Stimulated activated CD4-positive, alpha-beta T cell treated with anti-CD3 and anti-CD28 coated beads, Interleukin-4, amount 100 ng/mL, for 48 hours (primary cell): ENCODE data around the gene FBXL7.

Source experiments
- DNase-seq, 2 donors: peaks; one replicate each; pipeline ENCODE4 v3.0.0-alpha.2; 2020; ENCODE audit warnings: low read depth in 2 of 2

FBXL7 gene

GRCh38 chr5:15762668-15763067 lies 262.7 kb downstream of the FBXL7 start:
- DNase-seq, result no peak

GRCh38 chr5:15763754-15764153 lies 263.8 kb downstream of the FBXL7 start:
- DNase-seq, result no peak

DNA sequence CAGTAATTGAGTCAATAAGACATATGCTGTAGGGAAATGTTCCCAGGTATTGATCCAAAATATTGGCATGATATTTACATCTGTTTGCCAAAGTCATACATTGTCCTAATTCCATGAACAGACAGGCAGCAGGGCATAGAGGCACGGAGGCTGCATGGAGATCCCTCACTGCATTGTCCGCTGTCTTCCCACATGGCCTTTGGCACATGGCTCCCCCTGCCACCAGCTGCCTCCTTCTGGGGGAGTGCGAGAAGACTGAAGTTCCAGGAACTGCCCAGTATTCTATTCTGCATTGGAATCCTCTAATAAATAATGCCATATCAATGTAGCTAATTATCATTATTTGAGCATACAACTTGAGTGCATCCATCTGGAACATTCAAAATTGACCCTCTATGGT lies 269.0 kb downstream of the FBXL7 start:
- DNase-seq, result no peak

GRCh38 chr5:15772131-15772530 lies 272.2 kb downstream of the FBXL7 start:
- DNase-seq, result no peak

DNA sequence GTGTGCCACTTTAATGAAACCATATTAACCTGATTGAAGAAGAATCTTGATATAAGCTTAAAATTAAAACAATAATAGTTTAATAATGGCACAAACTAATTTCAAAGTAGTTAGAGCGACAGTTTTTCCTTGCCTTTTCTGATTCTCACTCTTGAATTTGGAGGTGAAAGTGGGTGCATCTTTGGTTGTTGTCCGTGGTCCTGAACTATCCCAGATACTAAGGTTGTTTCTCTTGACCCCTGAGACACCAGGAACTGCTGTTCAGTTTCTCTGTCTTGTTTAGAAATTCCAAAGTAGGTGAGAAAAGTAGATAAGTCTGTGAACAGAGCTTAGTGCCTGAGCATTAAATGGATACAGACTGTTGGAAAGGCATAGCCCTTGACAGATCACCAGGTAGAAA lies 274.7 kb downstream of the FBXL7 start:
- no peak for DNase-seq

DNA sequence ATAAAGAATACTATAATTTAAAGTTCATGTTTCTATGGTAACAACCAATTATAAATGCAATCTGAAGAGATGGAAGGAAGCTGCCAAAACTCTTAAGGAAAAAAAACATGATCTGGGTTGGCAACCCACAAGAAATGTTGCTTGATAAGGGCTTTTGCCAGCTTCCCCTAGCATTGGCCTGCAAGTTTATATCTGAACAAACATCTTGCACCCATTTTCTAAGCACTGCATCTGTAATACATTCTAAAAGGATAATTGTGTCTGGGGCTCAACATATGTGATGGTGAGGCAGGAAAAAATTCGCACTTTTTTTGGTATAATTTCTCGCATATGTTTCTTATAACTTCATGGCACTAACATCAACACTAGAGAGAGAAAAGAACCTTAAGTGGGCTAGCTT lies 276.4 kb downstream of the FBXL7 start:
- no peak for DNase-seq

GRCh38 chr5:15783734-15784133 lies 283.8 kb downstream of the FBXL7 start:
- DNase-seq, result no peak

DNA sequence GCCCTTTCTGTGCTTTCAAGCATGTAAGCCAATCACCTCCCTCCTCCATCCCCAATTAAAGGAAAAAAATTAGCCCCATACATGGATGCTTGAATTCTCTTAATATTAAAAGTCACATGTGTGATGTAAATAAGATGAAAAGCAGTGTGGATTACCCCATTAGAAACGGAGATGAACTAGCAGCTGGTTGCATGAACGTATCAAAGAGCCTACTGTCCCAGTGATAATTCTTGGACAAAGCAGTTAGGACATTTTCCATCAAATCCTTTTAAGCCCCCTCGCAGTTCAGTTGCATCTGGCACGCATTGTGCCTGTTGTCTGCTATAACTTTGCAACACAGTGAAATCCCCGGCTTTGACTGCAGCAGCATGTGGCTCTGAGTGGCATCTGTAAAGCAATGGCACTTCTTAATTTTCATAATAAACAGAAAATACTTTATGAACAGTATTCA lies 285.6 kb downstream of the FBXL7 start:
- DNase-seq, result no peak

GRCh38 chr5:15786326-15786725 lies 286.3 kb downstream of the FBXL7 start:
- DNase-seq, result no peak

- no peak for DNase-seq
Observed at GRCh38 chr5:15786884-15787283, 286.9 kb downstream of the FBXL7 start.

- no peak for DNase-seq
Observed at GRCh38 chr5:15787681-15788080, 287.7 kb downstream of the FBXL7 start.

DNA sequence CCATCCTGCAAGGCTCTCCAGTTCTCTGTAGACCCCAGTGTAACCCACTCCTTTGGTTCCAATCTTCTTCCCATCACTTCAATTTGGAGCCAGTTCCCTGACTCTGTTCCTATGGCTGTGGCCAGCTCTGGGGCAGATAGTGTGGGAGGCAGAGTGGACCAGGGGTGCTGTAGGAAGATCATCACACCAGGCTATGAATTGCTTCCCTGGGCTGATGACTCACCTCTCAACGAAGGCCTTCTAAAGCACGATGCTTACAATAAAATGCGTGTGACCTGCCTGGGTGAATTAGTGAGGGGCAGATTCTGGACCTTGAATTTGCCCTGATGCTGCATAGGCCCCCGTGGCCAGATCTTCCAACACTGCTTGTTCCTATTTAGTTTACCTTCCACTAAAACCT lies 289.7 kb downstream of the FBXL7 start:
- DNase-seq, result no peak

DNA sequence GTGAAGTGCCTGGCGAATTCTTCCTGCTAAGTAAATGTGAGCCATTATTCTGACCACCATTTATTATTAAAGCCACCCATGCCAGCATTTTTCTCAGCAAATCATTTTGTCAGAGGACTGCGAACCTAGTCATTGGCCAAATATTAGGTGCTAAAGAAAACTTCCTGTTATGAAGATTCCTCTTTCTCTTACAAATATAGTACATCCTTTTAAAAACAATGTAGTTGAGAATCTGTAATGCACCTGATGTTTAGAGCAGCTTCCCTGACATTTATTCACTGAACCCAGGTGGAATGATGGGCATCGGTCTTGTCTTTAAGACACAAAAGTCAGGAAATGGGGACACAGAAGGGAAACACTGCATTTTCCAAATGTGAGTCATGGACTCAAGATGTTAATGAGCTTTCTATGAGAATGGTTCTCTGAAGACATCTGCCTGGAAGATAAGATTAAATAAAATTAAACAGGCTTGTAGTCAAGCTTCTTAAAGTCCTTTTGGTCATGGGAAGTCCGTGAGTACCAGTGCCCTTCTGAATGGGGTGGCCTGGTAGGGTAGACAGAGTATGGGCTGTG lies 290.6 kb downstream of the FBXL7 start:
- no peak for DNase-seq

- DNase-seq, result no peak
Observed at GRCh38 chr5:15791274-15791673, 291.3 kb downstream of the FBXL7 start.

DNA sequence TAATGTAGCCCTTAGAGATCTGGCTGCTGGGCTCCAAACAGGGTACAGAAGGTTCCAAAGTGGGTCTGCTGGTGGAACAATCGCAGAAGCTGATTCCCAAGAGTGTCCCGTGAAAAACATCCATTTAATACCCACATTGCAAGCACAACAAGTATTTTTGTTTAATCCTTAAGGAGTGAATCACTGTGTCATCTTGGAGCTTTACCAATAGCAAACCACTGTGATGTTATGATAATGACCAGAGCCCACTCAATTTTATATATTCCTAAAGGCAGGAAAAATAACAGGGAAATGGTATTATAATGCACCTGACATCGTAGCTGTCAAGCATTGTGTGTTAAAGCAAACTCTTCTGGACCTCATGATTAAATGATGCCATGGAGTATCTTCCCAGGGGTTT lies 291.9 kb downstream of the FBXL7 start:
- DNase-seq, result no peak

DNA sequence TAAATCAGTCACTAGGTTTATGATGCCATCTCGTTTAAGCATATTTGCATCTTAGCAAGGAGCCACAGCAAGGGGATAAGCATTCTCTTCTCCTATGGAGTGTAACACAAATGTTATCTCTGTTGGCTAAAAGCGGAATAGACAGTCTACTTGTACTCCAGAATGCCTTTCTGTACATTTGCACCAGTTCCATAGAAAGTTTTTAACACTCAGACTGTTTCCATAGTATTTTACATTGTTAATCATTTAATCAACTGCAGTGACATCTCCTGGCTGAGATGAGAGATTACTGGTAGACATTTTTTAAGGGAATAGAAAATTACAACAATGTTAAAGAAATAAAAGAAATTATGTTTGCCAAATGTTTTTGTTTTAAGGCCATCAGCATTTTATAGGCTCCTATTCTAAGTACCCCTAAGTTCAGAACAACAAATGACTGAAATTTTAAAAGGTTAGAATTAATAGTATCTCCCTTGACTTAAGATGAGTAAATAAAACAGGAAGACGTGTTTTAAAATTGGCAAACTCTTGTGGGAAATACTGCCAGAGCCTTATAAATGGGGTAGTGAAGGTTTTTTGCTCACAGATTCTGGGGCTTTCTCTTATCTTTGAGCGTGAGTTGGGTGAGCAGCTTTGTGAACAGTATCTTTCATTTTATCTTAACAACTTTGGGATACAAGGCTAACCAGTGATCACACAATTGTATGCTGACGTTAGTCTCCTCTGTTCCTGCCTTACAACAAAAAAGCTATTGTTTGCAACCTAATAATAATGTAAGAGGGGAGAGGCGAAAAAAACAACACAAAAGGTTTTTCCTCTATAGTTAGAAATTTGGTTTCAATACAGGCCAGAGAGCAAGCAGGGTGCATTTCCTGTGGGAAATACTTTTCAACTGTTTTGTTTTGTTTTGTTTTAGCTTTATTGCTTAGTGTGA lies 294.3 kb downstream of the FBXL7 start:
- no peak for DNase-seq

DNA sequence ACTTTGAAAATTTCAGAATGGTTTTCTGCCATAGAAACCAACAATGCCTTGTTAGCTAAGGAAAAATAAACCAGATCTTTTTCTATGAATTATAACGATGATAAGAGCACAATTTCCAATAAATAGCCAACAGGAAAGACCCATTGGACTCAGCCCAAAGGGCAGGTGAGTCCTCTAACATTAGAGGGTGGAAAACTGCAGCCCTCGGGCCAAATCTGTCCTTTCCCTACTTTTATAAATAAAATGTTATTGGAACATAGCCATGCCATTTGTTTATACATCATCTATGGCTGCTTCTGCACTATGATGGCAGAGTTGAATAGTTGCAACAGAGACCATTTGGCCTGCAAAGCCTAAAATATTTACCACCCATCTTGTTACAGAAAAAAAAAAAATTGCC lies 296.1 kb downstream of the FBXL7 start:
- no peak for DNase-seq

- no peak for DNase-seq
Observed at GRCh38 chr5:15796557-15796956, 296.6 kb downstream of the FBXL7 start.

DNA sequence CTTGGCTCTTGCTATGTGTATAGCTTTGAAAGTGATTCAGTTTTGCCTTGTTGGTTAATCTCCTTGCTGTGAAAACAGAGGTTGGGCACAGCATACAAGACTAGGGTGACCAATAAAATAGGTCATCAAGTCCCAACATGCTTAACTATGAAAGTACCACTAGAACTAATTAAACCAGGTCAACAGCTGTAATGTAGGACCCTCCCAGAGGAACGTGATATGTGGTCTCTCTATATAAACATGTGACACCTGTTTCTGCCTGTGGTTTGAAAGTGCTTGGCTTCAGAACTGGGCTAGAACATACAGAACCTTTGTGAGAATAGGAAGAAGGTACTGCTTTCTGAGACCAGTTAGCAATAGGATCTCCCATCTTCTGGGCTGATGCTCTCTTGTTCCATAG lies 297.1 kb downstream of the FBXL7 start:
- no peak for DNase-seq

- no peak for DNase-seq
Observed at GRCh38 chr5:15798006-15798405, 298.0 kb downstream of the FBXL7 start.

GRCh38 chr5:15799014-15799413 lies 299.0 kb downstream of the FBXL7 start:
- no peak for DNase-seq

GRCh38 chr5:15799612-15800011 lies 299.6 kb downstream of the FBXL7 start:
- no peak for DNase-seq

GRCh38 chr5:15803280-15803679 lies 303.3 kb downstream of the FBXL7 start:
- DNase-seq, result no peak
